HL-60 (cell line): Measurements from ENCODE around the gene MAFB.

Source experiments
- DNase-seq, 2 experiments: peaks; one replicate each; pipeline ENCODE4 v3.0.0-alpha.2; 2010 to 2020; ENCODE audit warnings: low read depth in 1 of 2, low spot score in 1 of 2
- H3K27ac ChIP-seq: fragments of 250-450 bp; sonication (Bioruptor Pico); replicated peaks from 2 replicates; pipeline ENCODE4 v1.5.1; 2020; ENCODE audit warnings: mild to moderate bottlenecking, moderate library complexity
- H3K27me3 ChIP-seq: fragments of 250-450 bp; sonication (Bioruptor Pico); 2 replicates; pipeline ENCODE4 v1.5.1; 2021; ENCODE audit warnings: mild to moderate bottlenecking, moderate library complexity; ENCODE audit not compliant: insufficient read depth, poor library complexity, severe bottlenecking
- H3K4me3 ChIP-seq: replicated peaks from 2 replicates; pipeline ENCODE4 v1.5.1; 2011; ENCODE audit warnings: mild to moderate bottlenecking, control low read depth, low read length; ENCODE audit not compliant: insufficient read depth
- GABPA ChIP-seq: IDR thresholded peaks from 2 replicates; pipeline ENCODE4 v1.6.1; 2012; ENCODE audit warnings: low read depth
- POLR2AphosphoS5 ChIP-seq: IDR thresholded peaks from 2 replicates; pipeline ENCODE4 v1.6.1; 2012; ENCODE audit warnings: low read depth
- SPI1 ChIP-seq: IDR thresholded peaks from 2 replicates; pipeline ENCODE4 v1.6.1; 2012; ENCODE audit warnings: low read depth, mild to moderate bottlenecking, borderline replicate concordance
- TF ChIP-seq, protein P1 (sequence below): IDR thresholded peaks from one replicate; pipeline ENCODE4 v1.5.1; 2011; ENCODE audit warnings: low read length, control low read depth, inconsistent platforms; ENCODE audit not compliant: insufficient read depth
- TF ChIP-seq, protein P2 (sequence below): IDR thresholded peaks from 2 replicates; pipeline ENCODE4 v1.6.1; 2012; ENCODE audit warnings: low read depth; ENCODE audit not compliant: insufficient replicate concordance

Gene MAFB

DNA sequence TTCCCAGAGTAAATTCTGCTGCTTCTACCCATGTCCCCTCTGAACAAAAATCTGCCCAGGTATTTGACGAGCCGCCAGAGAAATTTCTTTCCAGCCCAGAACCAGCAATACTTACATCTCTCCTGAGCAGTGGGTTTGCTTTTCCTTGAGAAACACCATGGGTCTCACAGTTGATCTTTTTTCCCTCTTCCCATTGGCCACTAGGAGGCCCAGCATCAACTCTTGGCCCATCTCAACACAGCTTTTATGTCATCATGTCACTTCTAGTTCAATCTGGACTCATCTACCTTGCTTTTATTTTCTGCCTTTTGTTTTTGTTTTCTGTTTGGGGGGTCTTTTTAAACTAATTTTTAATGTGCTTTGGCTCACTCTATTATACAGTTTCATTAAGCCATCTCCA, 18.8 kb downstream of the MAFB start:
- Histone ChIP-seq H3K27me3 (no peaks in the 10 kb centered on the region), H3K4me3 (no peak overlapping the region), H3K27ac (no peak overlapping the region)
- TF ChIP-seq, protein P1, sequence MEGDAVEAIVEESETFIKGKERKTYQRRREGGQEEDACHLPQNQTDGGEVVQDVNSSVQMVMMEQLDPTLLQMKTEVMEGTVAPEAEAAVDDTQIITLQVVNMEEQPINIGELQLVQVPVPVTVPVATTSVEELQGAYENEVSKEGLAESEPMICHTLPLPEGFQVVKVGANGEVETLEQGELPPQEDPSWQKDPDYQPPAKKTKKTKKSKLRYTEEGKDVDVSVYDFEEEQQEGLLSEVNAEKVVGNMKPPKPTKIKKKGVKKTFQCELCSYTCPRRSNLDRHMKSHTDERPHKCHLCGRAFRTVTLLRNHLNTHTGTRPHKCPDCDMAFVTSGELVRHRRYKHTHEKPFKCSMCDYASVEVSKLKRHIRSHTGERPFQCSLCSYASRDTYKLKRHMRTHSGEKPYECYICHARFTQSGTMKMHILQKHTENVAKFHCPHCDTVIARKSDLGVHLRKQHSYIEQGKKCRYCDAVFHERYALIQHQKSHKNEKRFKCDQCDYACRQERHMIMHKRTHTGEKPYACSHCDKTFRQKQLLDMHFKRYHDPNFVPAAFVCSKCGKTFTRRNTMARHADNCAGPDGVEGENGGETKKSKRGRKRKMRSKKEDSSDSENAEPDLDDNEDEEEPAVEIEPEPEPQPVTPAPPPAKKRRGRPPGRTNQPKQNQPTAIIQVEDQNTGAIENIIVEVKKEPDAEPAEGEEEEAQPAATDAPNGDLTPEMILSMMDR = no peak
- TF ChIP-seq POLR2AphosphoS5 (no peak), SPI1 (no peak), GABPA (no peak)
- TF ChIP-seq, protein P2, sequence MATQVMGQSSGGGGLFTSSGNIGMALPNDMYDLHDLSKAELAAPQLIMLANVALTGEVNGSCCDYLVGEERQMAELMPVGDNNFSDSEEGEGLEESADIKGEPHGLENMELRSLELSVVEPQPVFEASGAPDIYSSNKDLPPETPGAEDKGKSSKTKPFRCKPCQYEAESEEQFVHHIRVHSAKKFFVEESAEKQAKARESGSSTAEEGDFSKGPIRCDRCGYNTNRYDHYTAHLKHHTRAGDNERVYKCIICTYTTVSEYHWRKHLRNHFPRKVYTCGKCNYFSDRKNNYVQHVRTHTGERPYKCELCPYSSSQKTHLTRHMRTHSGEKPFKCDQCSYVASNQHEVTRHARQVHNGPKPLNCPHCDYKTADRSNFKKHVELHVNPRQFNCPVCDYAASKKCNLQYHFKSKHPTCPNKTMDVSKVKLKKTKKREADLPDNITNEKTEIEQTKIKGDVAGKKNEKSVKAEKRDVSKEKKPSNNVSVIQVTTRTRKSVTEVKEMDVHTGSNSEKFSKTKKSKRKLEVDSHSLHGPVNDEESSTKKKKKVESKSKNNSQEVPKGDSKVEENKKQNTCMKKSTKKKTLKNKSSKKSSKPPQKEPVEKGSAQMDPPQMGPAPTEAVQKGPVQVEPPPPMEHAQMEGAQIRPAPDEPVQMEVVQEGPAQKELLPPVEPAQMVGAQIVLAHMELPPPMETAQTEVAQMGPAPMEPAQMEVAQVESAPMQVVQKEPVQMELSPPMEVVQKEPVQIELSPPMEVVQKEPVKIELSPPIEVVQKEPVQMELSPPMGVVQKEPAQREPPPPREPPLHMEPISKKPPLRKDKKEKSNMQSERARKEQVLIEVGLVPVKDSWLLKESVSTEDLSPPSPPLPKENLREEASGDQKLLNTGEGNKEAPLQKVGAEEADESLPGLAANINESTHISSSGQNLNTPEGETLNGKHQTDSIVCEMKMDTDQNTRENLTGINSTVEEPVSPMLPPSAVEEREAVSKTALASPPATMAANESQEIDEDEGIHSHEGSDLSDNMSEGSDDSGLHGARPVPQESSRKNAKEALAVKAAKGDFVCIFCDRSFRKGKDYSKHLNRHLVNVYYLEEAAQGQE = no peak
- no peak for DNase-seq

GRCh38 chr20:40669692-40670091, 19.3 kb downstream of the MAFB start:
- no peak for TF ChIP-seq POLR2AphosphoS5
- TF ChIP-seq, protein P1 = no peak
- TF ChIP-seq, protein P2 = no peak
- TF ChIP-seq GABPA = no peak
- no peak for TF ChIP-seq SPI1
- no peak overlapping the region for H3K27ac ChIP-seq
- no peaks in the 10 kb centered on the region for H3K27me3 ChIP-seq
- DNase-seq = no peak
- no peak overlapping the region for H3K4me3 ChIP-seq

DNA sequence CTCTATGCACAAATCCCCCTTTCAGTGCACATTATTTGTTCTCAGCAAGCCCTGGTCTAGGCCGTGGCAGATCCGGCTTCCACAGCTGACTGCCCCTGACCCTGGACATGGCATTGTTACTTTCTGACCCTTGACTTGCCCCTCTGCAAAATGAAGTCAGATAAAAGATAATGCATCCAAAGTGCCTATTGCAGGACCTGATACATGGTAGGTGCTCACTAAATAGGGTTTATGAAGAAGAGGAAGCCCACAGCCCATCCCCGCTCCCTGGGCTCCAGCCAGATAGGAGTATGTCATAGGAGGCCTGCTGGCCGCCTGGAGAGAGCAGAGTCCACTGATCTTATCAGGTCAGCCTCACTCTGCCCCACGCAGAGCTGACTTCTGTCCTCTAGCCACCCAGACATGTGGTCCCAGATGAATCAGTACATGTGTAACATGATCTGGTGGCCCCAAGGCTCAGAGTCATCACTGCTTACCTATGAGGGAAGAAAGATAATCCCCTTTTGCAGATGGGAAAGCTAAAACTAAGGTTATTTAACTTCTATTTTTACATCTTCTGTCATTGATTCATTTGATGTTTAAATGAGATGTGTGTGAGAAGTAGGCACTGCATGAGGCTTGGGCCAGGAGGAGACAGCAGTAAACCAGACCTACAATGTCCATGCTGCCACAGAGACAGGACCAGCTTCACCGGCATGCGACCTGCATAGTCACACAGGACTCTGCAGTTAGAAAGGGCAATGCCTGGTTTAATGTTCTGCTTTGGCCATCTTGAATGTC, 20.4 kb downstream of the MAFB start:
- TF ChIP-seq, protein P2 = no peak
- TF ChIP-seq, protein P1 = no peak
- TF ChIP-seq SPI1 (no peak), POLR2AphosphoS5 (no peak), GABPA (no peak)
- Histone ChIP-seq H3K27me3 (no peaks in the 10 kb centered on the region), H3K4me3 (no peak overlapping the region), H3K27ac (no peak overlapping the region)
- DNase-seq = no peak
